ENCODE measurements around the gene TMEM237.
A peak's percentile ranks its signal among the peaks of the same experiment; 100 is the strongest.
"Not testable (repeated sequence)": the region's sequence is repeated elsewhere in the genome, so short reads cannot be mapped to it uniquely, and the experiment has no call there.

The TMEM237 gene, protein sequence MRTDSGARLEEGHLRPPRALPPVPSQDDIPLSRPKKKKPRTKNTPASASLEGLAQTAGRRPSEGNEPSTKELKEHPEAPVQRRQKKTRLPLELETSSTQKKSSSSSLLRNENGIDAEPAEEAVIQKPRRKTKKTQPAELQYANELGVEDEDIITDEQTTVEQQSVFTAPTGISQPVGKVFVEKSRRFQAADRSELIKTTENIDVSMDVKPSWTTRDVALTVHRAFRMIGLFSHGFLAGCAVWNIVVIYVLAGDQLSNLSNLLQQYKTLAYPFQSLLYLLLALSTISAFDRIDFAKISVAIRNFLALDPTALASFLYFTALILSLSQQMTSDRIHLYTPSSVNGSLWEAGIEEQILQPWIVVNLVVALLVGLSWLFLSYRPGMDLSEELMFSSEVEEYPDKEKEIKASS

GRCh38 chr2:201643216-201643890 is at the start of gene TMEM237:
TMEM237 (minus strand) TSS chr2:201643503; CDS start chr2:201643400, 103 bp downstream.
- Mint-ChIP-seq H3K4me1 (ENCODE audit: low read depth) (peaks cover 9% of the 10 kb centered on the region), H3K27ac (peak within 1 kb of the TSS; percentile 87), H3K27me3 (no peaks in the 10 kb centered on the region), H3K36me3 (no peaks in the 10 kb centered on the region), H3K4me3 (peak within 1 kb of the TSS; percentile 90), H3K9me3 (ENCODE audit: low read depth) (no peaks in the 10 kb centered on the region)

- Mint-ChIP-seq H3K27ac (no peak overlapping the region), H3K36me3 (no peaks in the 10 kb centered on the region), H3K9me3 (ENCODE audit: low read depth) (no peaks in the 10 kb centered on the region), H3K27me3 (peaks cover 6% of the 10 kb centered on the region), H3K4me3 (no peak overlapping the region), H3K4me1 (ENCODE audit: low read depth) (no peaks in the 10 kb centered on the region)
These were observed 41.9 kb upstream of the TMEM237 start for GRCh38 chr2:201685156-201685555.

DNA sequence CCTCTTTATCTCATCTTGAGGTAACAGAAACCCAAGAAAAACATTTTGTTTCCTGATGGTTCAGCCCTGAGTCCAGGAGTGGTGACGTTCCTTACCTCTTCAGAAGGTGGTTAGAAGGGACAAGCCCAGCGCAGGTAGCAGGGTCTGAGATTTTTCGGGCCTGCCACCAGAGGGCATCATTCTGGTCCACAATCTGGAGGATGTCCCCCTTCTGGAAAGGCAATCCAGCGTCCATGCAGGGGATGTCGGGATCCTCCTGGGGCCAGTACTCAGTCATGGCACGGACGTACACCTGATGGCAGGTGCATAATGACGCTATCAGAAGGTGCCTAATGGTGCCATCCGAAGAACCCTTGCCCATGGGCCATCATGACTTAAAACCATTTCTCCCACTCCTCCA is 37.4 kb upstream of the TMEM237 start:
- Mint-ChIP-seq H3K9me3 (ENCODE audit: low read depth) (no peaks in the 10 kb centered on the region), H3K36me3 (no peaks in the 10 kb centered on the region), H3K4me1 (ENCODE audit: low read depth) (no peaks in the 10 kb centered on the region), H3K27me3 (peaks cover 2% of the 10 kb centered on the region), H3K4me3 (no peak overlapping the region), H3K27ac (no peak overlapping the region)

- no peak overlapping the region for H3K4me3 Mint-ChIP-seq
- no peak overlapping the region for H3K27ac Mint-ChIP-seq
- no peaks in the 10 kb centered on the region for H3K4me1 Mint-ChIP-seq (ENCODE audit: low read depth)
- H3K36me3 Mint-ChIP-seq, result no peaks in the 10 kb centered on the region
- peaks cover 2% of the 10 kb centered on the region for H3K27me3 Mint-ChIP-seq
- H3K9me3 Mint-ChIP-seq (ENCODE audit: low read depth), result no peaks in the 10 kb centered on the region
These were observed 35.1 kb upstream of the TMEM237 start for GRCh38 chr2:201678401-201678800.

DNA sequence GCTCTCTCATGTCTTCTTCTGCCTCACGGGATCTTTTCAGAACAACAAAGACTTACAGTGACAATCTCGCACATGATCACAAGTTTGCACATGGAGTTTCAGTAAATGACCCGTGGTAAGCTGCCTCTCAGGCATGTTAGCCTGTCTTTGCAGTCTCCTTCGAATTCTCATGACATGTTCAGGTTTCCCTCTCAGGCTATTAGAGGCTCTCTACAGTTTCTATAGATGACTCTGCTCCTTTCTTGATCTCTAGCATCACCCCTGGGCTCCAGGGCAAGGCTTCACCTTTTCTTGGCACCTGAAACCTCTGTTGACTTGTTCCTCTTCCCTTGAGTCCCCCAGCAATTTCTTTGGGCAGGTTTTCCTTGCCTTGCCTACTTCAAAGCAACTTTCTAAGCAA is 32.2 kb upstream of the TMEM237 start:
- H3K9me3 Mint-ChIP-seq (ENCODE audit: low read depth), result no peaks in the 10 kb centered on the region
- peaks cover 2% of the 10 kb centered on the region for H3K27me3 Mint-ChIP-seq
- H3K4me3 Mint-ChIP-seq, result no peak overlapping the region
- no peaks in the 10 kb centered on the region for H3K4me1 Mint-ChIP-seq (ENCODE audit: low read depth)
- H3K27ac Mint-ChIP-seq, result no peak overlapping the region
- H3K36me3 Mint-ChIP-seq, result peaks cover 3% of the 10 kb centered on the region

GRCh38 chr2:201674794-201675193 is 31.5 kb upstream of the TMEM237 start:
- H3K4me1 Mint-ChIP-seq (ENCODE audit: low read depth), result no peaks in the 10 kb centered on the region
- no peak overlapping the region for H3K27ac Mint-ChIP-seq
- no peak overlapping the region for H3K4me3 Mint-ChIP-seq
- peaks cover 3% of the 10 kb centered on the region for H3K36me3 Mint-ChIP-seq
- H3K9me3 Mint-ChIP-seq (ENCODE audit: low read depth), result no peaks in the 10 kb centered on the region
- H3K27me3 Mint-ChIP-seq, result peaks cover 2% of the 10 kb centered on the region

DNA sequence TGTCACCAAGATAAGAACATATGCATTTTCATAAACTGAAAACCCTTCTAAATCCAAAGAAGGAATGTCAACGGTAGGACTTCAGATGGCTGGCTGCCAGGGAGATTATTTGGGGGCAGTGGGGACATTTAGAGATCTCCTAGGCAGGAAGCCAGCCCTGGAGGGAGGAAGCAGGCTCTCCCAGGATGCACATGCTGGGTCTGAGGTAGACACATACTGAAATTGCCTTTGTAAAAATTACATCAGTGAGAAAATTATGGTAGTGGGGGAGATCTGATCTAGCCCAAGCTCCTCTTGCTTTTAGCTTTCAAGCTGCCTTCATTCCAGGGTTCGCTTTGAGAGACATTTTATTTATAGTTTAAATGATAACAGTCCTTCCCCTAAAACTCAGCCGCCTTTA is 31.0 kb upstream of the TMEM237 start:
- Mint-ChIP-seq H3K27ac (no peak overlapping the region), H3K9me3 (ENCODE audit: low read depth) (no peaks in the 10 kb centered on the region), H3K4me1 (ENCODE audit: low read depth) (no peaks in the 10 kb centered on the region), H3K36me3 (peaks cover 3% of the 10 kb centered on the region), H3K27me3 (peaks cover 2% of the 10 kb centered on the region), H3K4me3 (no peak overlapping the region)

DNA sequence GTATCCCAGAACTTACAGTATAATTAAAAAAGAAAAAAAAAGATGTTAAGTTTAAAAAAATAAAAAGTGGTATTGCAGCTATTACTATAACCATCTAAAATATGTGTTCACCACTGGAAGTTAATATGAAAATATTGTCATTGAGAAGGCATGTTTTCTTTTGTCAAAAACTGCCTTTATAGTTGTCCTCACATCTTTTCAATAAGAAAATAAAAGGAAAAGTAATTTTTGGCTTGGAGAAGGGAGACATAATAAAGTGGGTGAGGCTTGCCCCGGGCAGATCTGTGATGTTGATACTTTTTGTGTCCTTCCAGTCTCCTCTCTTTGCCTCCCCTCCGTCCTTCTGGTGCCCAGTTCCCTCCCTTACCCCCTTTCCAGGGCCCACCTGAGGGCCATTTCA is 30.2 kb upstream of the TMEM237 start:
- H3K27me3 Mint-ChIP-seq, result peaks cover 2% of the 10 kb centered on the region
- no peaks in the 10 kb centered on the region for H3K9me3 Mint-ChIP-seq (ENCODE audit: low read depth)
- H3K36me3 Mint-ChIP-seq, result peaks cover 3% of the 10 kb centered on the region
- H3K4me3 Mint-ChIP-seq, result no peak overlapping the region
- no peaks in the 10 kb centered on the region for H3K4me1 Mint-ChIP-seq (ENCODE audit: low read depth)
- H3K27ac Mint-ChIP-seq, result no peak overlapping the region

DNA sequence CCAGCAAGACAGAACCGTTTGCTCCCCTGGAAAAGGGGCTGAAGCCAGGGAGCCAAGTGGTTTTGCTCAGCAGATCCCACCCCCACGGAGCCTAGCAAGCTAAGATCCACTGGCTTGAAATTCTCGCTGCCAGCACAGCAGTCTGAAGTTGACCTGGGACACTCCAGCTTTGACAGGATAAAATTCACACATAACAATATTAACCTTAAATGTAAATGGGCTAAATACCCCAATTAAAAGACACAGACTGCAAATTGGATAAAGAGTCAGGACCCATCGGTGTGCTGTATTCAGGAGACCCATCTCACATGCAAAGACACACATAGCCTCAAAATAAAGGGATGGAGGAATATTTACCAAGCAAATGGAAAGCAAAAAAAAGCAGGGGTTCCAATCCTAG is 27.9 kb upstream of the TMEM237 start:
- H3K4me3 Mint-ChIP-seq; H3K4me1 Mint-ChIP-seq (ENCODE audit: low read depth); H3K27me3 Mint-ChIP-seq; H3K9me3 Mint-ChIP-seq (ENCODE audit: low read depth); H3K27ac Mint-ChIP-seq; H3K36me3 Mint-ChIP-seq: not testable (repeated sequence)

DNA sequence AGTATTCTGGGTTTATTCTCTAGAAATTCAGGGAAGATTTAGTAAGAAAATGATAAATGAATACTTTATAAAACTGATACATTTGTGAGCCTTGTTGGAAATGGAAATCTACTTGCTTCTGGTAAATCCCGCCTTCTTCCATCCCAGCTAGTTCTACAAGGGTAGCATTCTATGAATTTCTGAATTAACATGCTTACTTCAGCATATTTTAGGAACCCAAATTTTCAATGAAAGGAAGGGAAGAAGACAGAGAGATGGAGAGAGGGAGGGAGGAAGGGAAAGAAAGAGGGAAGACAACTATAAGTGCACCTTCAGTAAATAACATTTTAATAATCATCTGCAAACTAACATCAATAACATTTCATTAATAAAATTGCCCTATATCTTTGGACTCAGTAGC is 26.6 kb upstream of the TMEM237 start:
- H3K27ac Mint-ChIP-seq, result no peak overlapping the region
- H3K4me1 Mint-ChIP-seq (ENCODE audit: low read depth), result no peaks in the 10 kb centered on the region
- no peak overlapping the region for H3K4me3 Mint-ChIP-seq
- H3K36me3 Mint-ChIP-seq, result peaks cover 3% of the 10 kb centered on the region
- H3K27me3 Mint-ChIP-seq, result peaks cover 2% of the 10 kb centered on the region
- H3K9me3 Mint-ChIP-seq (ENCODE audit: low read depth), result no peaks in the 10 kb centered on the region

DNA sequence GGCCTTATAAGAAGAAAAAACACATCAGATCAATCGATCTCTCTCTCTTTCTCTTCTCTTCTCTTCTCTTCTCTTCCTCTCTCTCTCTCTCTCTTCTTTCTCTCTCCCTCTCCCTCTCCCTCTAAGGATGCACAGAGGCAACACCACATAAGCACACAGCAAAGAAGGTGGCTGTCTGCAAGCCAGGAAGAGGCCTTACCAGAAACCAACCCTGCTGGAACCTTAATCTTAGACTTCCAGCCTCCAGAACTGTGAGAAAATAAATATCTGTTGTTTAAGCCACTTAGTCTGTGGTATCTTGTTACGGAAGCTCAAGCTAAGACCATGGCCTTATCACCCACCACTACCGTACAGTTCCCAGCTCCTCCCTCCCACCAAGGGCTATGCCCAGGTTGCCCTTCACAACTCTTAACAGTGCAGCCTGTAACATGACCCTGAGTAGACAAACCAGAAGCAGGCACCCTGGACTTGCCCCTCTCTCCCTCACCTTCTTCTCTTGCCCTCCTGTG is 25.2 kb upstream of the TMEM237 start:
- H3K4me1 Mint-ChIP-seq (ENCODE audit: low read depth), result no peaks in the 10 kb centered on the region
- no peaks in the 10 kb centered on the region for H3K9me3 Mint-ChIP-seq (ENCODE audit: low read depth)
- no peak overlapping the region for H3K4me3 Mint-ChIP-seq
- peaks cover 3% of the 10 kb centered on the region for H3K36me3 Mint-ChIP-seq
- H3K27ac Mint-ChIP-seq, result no peak overlapping the region
- H3K27me3 Mint-ChIP-seq, result peaks cover 2% of the 10 kb centered on the region

DNA sequence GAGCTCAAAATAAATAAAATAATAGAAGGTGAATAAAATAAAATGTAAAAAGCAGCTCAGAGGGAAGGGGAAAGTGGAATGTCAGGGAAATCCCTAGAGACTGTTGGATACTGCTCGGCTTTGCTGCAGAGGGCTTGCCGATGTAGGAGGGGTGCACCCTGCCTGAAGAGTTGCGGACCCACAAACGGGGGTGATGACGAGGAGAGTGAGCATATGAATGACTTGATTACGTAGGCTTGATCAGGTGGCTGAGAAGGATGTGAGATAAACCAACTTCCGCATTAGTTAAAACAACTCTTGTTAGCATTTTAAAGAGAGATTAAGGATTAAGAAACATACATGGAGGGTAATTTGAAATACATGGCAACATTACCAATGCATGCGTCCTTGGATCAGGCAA is 21.0 kb upstream of the TMEM237 start:
- Mint-ChIP-seq H3K4me3 (no peak overlapping the region), H3K36me3 (no peaks in the 10 kb centered on the region), H3K9me3 (ENCODE audit: low read depth) (no peaks in the 10 kb centered on the region)

GRCh38 chr2:201661366-201661765 is 18.1 kb upstream of the TMEM237 start:
- Mint-ChIP-seq H3K9me3 (ENCODE audit: low read depth) (no peaks in the 10 kb centered on the region), H3K27ac (no peak overlapping the region), H3K4me1 (ENCODE audit: low read depth) (no peaks in the 10 kb centered on the region), H3K4me3 (no peak overlapping the region), H3K27me3 (peaks cover 3% of the 10 kb centered on the region), H3K36me3 (no peaks in the 10 kb centered on the region)

More for the DNA sequence above, 21.0 kb upstream of the TMEM237 start:
- Mint-ChIP-seq H3K27me3 (no peaks in the 10 kb centered on the region), H3K27ac (no peak overlapping the region), H3K4me1 (ENCODE audit: low read depth) (no peaks in the 10 kb centered on the region)

- Mint-ChIP-seq H3K9me3 (ENCODE audit: low read depth) (no peaks in the 10 kb centered on the region), H3K27ac (no peak overlapping the region), H3K4me1 (ENCODE audit: low read depth) (no peaks in the 10 kb centered on the region), H3K36me3 (no peaks in the 10 kb centered on the region), H3K27me3 (peaks cover 3% of the 10 kb centered on the region), H3K4me3 (no peak overlapping the region)
These were observed 17.1 kb upstream of the TMEM237 start for GRCh38 chr2:201660293-201660895.

DNA sequence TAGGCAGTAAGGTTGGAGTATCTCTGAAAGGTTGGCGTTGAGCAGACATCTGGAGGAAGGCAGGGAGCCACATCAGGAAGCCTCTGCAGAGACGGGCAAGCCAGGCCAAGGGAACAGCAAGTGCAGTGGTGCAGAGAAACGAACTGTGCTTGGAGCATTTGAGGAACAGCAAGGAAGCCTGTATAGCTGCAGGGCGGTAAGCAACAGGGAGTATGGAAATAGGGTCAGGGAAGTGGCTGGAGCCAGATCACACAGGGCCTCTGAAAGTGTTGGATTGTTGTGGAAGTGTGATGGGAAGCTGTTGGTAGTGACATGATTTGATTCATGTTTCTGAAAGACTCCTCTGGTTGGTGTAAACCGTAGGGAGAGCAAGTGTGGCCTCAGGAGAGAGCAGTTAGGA is 13.4 kb upstream of the TMEM237 start:
- Mint-ChIP-seq H3K9me3 (ENCODE audit: low read depth) (no peaks in the 10 kb centered on the region), H3K27me3 (peaks cover 9% of the 10 kb centered on the region), H3K27ac (no peak overlapping the region)

More for the DNA sequence above, 13.4 kb upstream of the TMEM237 start:
- no peaks in the 10 kb centered on the region for H3K4me1 Mint-ChIP-seq (ENCODE audit: low read depth)
- H3K36me3 Mint-ChIP-seq, result no peaks in the 10 kb centered on the region
- no peak overlapping the region for H3K4me3 Mint-ChIP-seq
